Measurements from ENCODE around the gene TPRA1. TPM values are rescaled to one million over a fixed set of nuclear protein-coding genes. Genes with fewer than 3 reads are reported as not detected.

TPRA1 gene
- total RNA-seq, 1 experiment from 2014 or later: 20.0 TPM

DNA sequence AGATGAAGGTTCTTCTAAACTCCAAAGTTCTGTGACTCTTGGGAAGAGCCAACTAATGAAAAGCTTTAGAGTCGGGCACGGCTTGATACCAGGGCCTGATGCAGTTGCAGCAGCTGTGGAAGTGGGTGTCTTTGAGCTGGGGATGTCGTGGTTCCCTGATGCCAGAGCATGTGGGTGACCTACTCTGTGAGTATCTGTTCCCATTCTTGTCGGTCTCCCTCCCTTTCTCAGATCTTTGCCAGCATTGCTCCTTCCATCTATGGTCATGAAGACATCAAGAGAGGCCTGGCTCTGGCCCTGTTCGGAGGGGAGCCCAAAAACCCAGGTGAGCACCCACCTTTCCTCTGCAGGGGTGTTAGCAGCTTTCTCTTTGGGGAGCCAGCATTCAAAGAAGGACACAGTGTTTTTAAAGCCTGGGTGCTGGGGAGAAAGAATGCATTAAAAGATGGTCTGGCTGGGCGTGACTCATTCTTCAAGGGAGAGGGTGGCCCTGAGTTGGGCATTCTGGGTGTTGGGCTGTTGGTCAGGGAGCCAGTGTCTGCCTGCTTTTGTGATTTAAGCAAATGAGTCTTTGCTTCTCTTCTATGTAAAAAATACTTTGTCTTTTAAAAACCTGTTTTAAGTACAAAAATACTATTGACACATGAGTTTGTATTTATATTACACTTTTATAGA lies 25.2 kb upstream of the TPRA1 start:
- Mint-ChIP-seq H3K9me3 (no peaks in the 10 kb centered on the region), H3K36me3 (ENCODE audit: insufficient read depth in 1 of 3, low read depth in 3 of 3) (peaks cover 76 to 95% (median 95%) of the 10 kb centered on the region in 3 experiments; a peak in 6 of 7 replicates), H3K4me3 (no peak overlapping the region), H3K27ac (no peak overlapping the region), H3K4me1 (0 out of 4 replicates have a peak, but pooled peaks cover 2 to 5% of the 10 kb centered on the region in 2 experiments), H3K27me3 (ENCODE audit: low read depth) (no peaks in the 10 kb centered on the region)
- Histone ChIP-seq H3K4ac (ENCODE audit: low read depth, low read length) (no peak overlapping the region), H4K20me1 (ENCODE audit: control insufficient read depth, insufficient read depth, insufficient read length) (no peaks in the 10 kb centered on the region), H3K23me2 (ENCODE audit: insufficient read length, low read depth, low read length, poor library complexity, severe bottlenecking) (no peaks in the 10 kb centered on the region), H2BK5ac (ENCODE audit: insufficient read length, low read length) (no peak overlapping the region), H3K9ac (ENCODE audit: extremely low read depth, insufficient read length, low read length) (no peak overlapping the region), H3K14ac (ENCODE audit: insufficient read depth, low read length) (no peak overlapping the region), H3K4me2 (ENCODE audit: insufficient read depth, insufficient read length, low read length) (no peak overlapping the region), H4K8ac (replicated peaks; ENCODE audit: insufficient read length, low read depth, low read length) (no peak overlapping the region), H3K79me2 (ENCODE audit: insufficient read depth, low read length) (no peaks in the 10 kb centered on the region), H2BK20ac (ENCODE audit: low read depth, low read length, poor library complexity, severe bottlenecking) (no peak overlapping the region), H2BK15ac (ENCODE audit: low read depth, low read length) (no peak overlapping the region), H3K18ac (ENCODE audit: insufficient read length, low read depth, low read length) (no peak overlapping the region), H3K27me3 (ENCODE audit: insufficient read depth, low read length) (no peaks in the 10 kb centered on the region), H2AK5ac (ENCODE audit: insufficient read length, low read length) (no peak overlapping the region), H2BK120ac (ENCODE audit: low read depth, low read length, poor library complexity, severe bottlenecking) (no peak overlapping the region), H2BK12ac (ENCODE audit: insufficient read length, low read depth, low read length) (no peak overlapping the region), H3K79me1 (ENCODE audit: insufficient read depth, low read depth, low read length, poor library complexity, severe bottlenecking) (peaks cover 5% of the 10 kb centered on the region), H3T11ph (ENCODE audit: low read length) (no peak overlapping the region), H3K56ac (ENCODE audit: insufficient read length, low read depth, low read length) (no peak overlapping the region), H3K23ac (ENCODE audit: insufficient read length, low read depth, low read length) (no peak overlapping the region), H4K91ac (ENCODE audit: insufficient read length, low read depth, low read length) (no peak overlapping the region), H4K5ac (ENCODE audit: insufficient read length, low read depth, low read length) (no peak overlapping the region), H3K9me3 (ENCODE audit: control insufficient read depth, low read depth, low read length) (no peaks in the 10 kb centered on the region), H3K4me1 (ENCODE audit: insufficient read depth, low read length) (no peaks in the 10 kb centered on the region), H3K27ac (ENCODE audit: insufficient read length, low read depth, low read length) (no peak overlapping the region), H2AFZ (ENCODE audit: low read length) (no peak overlapping the region)
- no peak for TF ChIP-seq CTCF (conservative IDR thresholded peaks at IDR 0.05)
- DNase-seq: no peak
- no CpG with 5 or more reads among the region's 6 CpGs for WGBS (ENCODE audit: extremely low coverage, insufficient read length, low lambda C conversion rate)

Measured in H9 (cell line).